Stimulated activated CD4-positive, alpha-beta T cell treated with anti-CD3 and anti-CD28 coated beads, Interleukin-2, amount 100 ng/mL, for 48 hours (primary cell): ENCODE measurements around the gene EDN3.
"Not testable (repeated sequence)": the region's sequence is repeated elsewhere in the genome, so short reads cannot be mapped to it uniquely, and the experiment has no call there.

Experiments
- DNase-seq, 2 donors: peaks; one replicate each; pipeline ENCODE4 v3.0.0-alpha.2; 2020

EDN3 gene

GRCh38 chr20:59338444-59338843 lies 38.0 kb downstream of the EDN3 start:
- not testable (repeated sequence) for DNase-seq

- no peak for DNase-seq
Observed at GRCh38 chr20:59340201-59340885, 39.9 kb downstream of the EDN3 start.

GRCh38 chr20:59341285-59342022 lies 41.0 kb downstream of the EDN3 start:
- DNase-seq: not testable (repeated sequence)

GRCh38 chr20:59342023-59342957 lies 41.9 kb downstream of the EDN3 start:
- no peak for DNase-seq

- no peak for DNase-seq
Observed at GRCh38 chr20:59346061-59346460, 45.6 kb downstream of the EDN3 start.

GRCh38 chr20:59349277-59349676 lies 48.9 kb downstream of the EDN3 start:
- no peak for DNase-seq

GRCh38 chr20:59350330-59351156 lies 50.1 kb downstream of the EDN3 start:
- no peak for DNase-seq

- DNase-seq: no peak
Observed at GRCh38 chr20:59351157-59352040, 51.0 kb downstream of the EDN3 start.

- DNase-seq: no peak
Observed at GRCh38 chr20:59352541-59352940, 52.1 kb downstream of the EDN3 start.

GRCh38 chr20:59352990-59353389 lies 52.6 kb downstream of the EDN3 start:
- DNase-seq: no peak

GRCh38 chr20:59354460-59354859 lies 54.0 kb downstream of the EDN3 start:
- no peak for DNase-seq

- no peak for DNase-seq
Observed at GRCh38 chr20:59355242-59355641, 54.8 kb downstream of the EDN3 start.

GRCh38 chr20:59356662-59357165 lies 56.3 kb downstream of the EDN3 start:
- DNase-seq: no peak

GRCh38 chr20:59358793-59359192 lies 58.4 kb downstream of the EDN3 start:
- DNase-seq: not testable (repeated sequence)

- DNase-seq: no peak
Observed at GRCh38 chr20:59359906-59360725, 59.7 kb downstream of the EDN3 start.

- no peak for DNase-seq
Observed at GRCh38 chr20:59360934-59361333, 60.5 kb downstream of the EDN3 start.

- DNase-seq: no peak
Observed at GRCh38 chr20:59361411-59361810, 61.0 kb downstream of the EDN3 start.

GRCh38 chr20:59363101-59363500 lies 62.7 kb downstream of the EDN3 start:
- DNase-seq: no peak

- no peak for DNase-seq
Observed at GRCh38 chr20:59364611-59365010, 64.2 kb downstream of the EDN3 start.

GRCh38 chr20:59365611-59366285 lies 65.3 kb downstream of the EDN3 start:
- no peak for DNase-seq
